Right ventricle myocardium inferior (tissue), 1 donor: ENCODE measurements around the gene TTK. TPM values are rescaled to one million over a fixed set of nuclear protein-coding genes. Genes with fewer than 3 reads are reported as not detected.
"Not testable (repeated sequence)": the region's sequence is repeated elsewhere in the genome, so short reads cannot be mapped to it uniquely, and the experiment has no call there.

ENCODE experiments used
- ATAC-seq: fragments of 200-7000 bp; cut with Tn5 transposase; one replicate; pipeline ENCODE4 v1.9.1; 2020; ENCODE audit warnings: mild to moderate bottlenecking, moderate library complexity
- DNase-seq: peaks from one replicate; pipeline ENCODE4 v3.0.0; 2021; ENCODE audit errors: missing footprints
- intact Hi-C: fragments of 100-400 bp; cut with DNase I; formaldehyde crosslinking; loops from one replicate; pipeline ENCODE4 v1.11.0; 2022
- total RNA-seq: library from RNA; stranded (reverse); fragmentation: NEBNext Ultra II Directional; extraction: Animal tissue kit (Norgen Biotek cat#: 25700); gene quantifications from one replicate; pipeline ENCODE4 v1.2.1, GENCODE V29; 2021
- donor health status: DM: no; HTN: yes; CAD: no; lungs with severe emphysema.

TTK gene
- total RNA-seq, 1 donor from 2014 or later, result 0.43 TPM

DNA sequence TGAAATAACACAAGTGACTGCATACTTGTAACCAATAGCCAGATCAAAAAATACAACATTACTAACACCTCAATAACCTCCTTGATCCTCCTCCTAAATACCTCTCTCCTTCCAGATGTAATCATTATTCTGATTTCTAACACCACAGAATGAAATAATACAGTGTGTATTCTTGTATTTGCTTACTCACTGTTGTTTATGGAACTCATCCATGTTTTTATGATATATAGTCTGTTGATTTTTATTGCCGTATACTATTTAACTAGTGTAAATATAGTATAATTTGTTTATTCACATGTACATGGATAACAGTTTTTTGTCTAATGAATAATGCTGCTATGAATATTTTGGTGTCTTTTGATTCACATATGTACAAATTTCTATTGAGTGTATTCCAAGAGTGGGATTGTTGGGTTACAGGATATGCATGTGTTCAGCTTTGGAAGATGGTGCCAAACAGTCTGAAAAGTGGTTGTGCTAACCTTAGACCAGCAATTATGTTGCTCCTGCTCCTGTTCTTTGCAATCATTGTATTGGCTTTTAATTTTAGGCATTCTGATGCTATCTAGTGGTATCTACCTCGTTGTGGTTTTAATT, 11.5 kb downstream of the TTK start:
- DNase-seq (no peak), ATAC-seq (no peak)
- intact Hi-C loops, result no loop called here

DNA sequence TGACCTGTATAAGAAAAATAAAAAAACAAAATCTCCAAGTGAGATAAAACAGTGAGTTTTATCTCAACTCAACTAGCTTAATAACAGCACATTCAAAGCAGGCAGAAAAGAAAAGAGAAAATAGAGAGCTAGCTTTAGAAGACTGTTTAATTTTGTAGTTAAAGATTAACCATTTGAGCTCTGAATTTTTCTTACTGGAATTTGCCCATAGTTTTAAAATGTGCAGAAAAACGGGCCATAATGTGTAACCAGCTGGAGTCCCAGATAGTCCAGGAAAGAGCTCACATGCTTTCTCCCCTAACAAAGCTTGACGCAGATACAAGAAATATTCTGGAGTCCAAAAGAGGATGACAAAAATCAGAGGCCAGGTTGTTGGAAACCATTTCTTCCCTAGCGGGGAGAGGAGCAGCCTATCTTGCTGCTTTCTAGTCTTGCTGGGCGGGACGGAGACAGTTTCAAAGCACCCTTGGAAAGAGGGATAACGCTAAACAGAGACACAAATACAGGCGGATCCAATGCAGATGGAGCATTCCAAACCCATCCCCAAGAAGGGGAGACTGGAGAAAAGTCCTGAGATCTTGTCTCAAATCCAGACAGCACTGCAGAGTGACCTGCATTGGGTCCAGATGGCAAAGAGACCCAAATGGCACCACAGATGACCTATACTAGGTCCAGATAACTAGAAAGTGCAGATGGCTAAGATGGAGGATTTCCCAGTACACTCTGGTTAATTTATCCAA, 16.1 kb downstream of the TTK start:
- ATAC-seq (no peak), DNase-seq (no peak)
- intact Hi-C loops, result no loop called here

DNA sequence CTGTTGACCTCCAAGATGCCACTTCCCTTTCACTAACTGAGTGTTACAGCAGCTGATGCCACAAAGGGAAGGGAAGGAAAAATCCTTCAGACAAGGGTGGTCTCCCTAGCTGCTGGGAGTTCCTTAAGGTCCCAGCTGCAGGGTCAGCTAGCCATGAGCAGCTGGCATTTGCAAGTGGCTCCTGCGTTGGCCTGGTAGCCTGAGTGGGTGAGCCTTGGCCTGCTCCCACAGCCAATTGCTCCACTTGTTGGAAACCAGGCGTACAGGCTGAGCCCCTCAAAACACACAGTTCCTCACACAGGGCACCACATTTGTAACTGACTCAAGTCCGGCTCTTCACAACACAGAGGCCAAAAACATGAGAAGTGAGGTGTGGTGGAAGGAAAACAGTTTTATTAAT, 16.7 kb downstream of the TTK start:
- intact Hi-C loops, result no loop called here
- ATAC-seq (no peak), DNase-seq (no peak)

DNA sequence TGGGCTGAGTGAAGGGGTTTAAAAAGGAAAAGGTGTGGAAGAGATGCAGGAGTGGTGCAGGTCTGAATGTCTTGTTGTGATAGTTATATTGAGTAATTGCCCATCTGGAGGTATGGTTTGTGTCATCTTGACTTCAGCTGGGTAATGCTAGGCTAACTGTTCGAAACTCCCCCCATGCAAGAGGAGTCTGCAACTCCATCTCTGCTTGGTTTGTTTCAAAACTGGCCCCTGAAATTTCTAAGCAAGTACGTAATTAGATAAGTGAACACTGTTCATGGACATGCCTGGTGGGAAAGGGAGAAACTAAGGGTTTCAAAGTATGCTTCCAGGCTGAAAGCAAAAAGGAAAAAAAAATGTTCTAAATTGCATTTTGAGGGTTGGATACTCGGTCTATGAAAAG, 17.1 kb downstream of the TTK start:
- intact Hi-C loops, result no loop called here
- DNase-seq (no peak), ATAC-seq (no peak)

DNA sequence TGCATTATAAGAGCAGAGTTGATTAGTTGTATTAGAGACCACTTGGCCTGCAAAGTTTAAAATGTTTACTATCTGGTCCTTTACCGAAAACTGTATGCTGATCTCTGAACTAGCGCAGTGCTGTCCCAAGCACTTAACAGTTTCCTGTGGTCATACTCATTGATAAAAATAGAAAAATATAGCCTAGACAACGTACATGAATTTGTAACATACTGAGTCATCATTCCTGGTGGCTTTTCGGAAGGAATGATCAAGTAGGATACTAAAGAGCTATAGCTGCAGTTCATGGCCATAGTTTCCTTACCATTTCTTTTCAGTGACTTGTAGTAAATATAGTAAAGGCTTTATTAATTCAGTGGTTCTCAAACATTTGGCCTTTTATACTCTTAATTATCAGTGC, 18.4 kb downstream of the TTK start:
- intact Hi-C loops, result no loop called here
- DNase-seq (no peak), ATAC-seq (no peak)

DNA sequence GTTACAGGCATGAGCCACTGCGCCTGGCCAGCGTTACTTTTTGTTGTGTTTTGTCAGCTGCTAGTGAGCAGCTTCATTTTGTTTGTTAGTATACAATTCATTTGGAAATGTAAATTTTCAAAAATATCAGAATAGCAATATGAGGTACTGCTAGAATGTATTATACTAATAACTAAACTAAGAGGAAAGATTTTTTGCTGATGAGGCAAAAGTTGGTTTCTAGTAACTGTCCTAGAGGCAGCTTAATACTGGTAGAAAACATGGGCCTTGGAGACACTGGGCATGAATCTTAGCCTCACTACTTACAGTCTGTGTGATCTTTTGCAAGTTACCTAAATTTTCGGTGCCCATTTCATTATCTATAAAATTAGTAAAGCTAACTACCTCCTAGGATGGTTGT, 24.1 kb downstream of the TTK start:
- no peak for DNase-seq
- intact Hi-C loops, result no loop called here
- ATAC-seq, result no peak

DNA sequence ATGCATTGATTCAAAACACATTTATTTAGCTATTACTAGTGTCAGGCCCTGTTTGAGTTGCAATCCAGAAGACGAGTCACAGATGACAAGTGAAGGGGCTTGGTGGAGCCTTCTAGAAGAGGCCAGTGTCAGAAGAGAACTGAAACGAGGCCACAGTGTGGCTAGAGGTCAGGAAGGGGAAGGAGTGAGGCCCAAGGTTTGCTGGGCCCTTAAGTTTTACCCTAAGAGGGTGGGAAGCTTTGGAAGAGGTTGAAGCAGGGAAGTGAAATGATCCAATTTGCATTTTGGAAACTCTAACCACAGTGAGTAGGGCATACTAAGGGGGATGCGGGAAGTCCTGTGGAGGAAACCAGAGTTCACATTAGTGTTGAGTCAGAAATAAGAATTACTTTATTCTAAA, 25.0 kb downstream of the TTK start:
- no peak for DNase-seq
- ATAC-seq, result no peak
- intact Hi-C loops, result no loop called here

DNA sequence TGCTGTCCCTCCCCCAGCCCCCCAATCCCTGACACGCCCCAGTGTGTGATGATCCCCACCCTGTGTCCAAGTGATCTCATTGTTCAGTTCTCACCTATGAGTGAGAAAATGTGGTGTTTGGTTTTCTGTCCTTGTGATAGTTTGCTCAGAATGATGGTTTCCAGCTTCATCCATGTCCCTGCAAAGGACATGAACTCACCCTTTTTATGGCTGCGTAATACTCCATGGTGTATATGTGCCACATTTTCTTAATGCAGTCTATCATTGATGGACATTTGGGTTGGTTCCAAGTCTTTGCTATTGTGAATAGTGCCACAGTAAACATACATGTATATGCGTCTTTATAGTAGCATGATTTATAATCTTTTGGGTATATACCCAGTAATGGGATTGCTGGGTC, 43.8 kb downstream of the TTK start:
- intact Hi-C loops, DNase-seq, ATAC-seq: not testable (repeated sequence)

DNA sequence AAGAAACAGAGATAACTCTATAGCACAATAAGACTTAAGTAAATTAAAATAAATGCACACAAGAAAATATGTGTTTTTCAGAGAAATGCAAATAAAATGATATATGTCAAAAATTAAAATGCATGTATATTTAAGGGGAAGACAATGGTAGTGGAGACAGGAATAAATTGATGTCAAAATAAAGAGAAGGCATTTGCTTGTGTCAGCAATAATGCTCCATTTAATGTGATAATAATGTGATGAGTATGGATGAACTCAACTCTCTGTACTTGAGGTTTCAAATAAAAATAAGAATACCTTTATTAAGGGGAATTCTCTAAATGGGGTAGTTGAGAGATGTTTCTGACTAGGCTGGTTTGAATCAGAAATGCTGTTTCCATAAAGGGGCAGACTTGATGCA, 56.3 kb downstream of the TTK start:
- intact Hi-C loops, result no loop called here
- DNase-seq, result no peak
- no peak for ATAC-seq

DNA sequence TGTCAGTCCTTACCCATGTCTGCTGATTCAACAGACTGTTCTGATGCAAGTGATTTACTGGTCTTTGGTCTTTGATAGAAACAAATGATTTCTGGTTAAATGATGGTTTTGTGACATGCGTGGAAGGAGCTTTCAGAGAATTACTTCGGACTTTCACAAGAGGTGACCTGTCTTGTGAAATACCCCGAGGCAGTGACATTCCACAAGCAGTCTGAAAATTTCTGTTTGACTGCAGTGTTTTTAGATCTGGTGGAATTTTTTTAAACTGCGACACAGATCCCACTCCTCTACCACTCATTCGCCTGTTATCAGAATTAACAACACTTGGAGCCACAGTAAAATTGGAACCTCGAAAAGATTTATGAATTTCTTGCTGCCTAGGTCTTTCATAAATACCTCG, 63.7 kb downstream of the TTK start:
- DNase-seq, ATAC-seq, intact Hi-C loops: not testable (repeated sequence)

DNA sequence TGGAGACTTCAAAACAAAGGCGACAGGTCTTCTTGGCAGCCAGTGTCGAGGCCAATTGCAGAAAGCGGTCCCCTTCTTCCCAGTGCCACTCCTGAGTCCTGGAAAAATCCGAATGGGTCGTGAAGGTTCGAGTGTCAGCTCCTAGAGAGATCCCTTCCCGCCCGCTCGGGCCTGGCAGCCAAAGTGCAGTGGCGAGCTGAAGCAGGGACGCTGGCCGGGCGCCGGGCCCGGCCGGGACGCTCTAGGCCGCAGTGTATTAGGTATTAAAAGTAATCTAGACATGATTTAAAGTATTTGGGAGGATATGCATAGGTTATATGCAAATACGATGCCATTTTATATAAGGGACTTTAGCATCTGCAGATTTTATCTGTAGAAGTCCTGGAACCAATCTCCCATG, 66.0 kb downstream of the TTK start:
- DNase-seq, ATAC-seq, intact Hi-C loops: not testable (repeated sequence)

DNA sequence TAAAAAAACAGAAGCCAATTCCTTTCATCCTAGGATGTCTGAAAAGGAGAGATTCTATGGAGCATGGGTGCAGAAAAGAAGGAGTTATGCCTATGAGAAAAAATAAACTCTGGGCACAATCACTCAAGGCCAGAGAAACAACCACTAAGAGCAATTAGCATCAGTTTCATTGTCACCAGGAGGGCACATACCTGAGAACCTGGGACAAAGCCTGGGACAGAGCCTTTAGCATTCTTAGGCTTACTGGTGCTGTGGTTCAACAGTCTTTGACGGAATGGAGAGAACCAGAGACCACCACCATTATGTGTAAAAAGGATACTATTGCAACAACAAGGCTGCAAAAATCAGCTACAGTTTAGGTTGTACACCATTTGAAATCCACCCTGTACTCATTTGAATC, 72.6 kb downstream of the TTK start:
- no peak for DNase-seq
- ATAC-seq, result no peak
- intact Hi-C loops, result no loop called here

DNA sequence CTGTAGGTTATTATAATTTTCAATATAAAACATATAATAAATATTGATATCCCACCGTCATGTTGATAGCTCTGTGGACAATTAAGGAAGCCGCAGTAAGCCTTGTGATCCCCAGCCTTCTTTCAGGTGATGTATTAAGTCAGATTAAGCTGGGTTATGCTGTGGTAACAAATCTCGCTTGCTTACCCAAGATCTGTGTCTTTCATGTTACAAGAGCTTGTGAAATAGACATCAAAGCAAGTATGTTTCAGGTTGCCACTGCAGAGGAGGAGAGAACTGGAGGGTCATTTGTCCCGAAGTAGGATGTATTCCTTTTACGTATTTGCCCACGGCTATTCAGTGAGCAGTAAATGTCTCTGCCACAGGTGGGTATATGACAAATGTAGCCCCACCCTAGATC, 84.2 kb downstream of the TTK start:
- intact Hi-C loops, result no loop called here
- DNase-seq, result no peak
- ATAC-seq, result no peak

DNA sequence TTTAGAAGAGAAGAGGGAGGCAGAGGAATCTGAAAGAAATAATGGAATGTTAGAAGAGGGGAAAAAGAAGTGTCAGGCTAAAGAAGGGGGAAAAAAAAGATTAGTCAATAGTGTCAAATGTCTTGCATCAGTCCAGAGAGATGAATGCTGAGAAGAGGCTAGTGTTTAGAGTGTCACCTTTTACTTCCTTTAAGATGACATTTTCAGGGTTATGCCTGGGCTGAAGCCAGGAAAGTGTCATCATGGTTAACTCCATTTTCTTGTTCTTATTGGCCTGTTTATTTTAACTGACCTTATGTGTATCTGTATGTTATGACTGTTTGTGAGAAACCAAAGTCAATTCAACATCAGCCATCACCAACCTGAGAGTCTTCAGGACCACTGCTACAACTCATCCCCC, 87.1 kb downstream of the TTK start:
- intact Hi-C loops, result loop anchor here (5.0 to 10.0 kb wide), 2 partner anchors 147 to 314 kb away; partner anchors contain the start of gene ELOVL4
- DNase-seq, result no peak
- ATAC-seq, result no peak

Other genes with a start within 250 kb of the TTK start
- gene ELOVL4, start 57.1 kb upstream of the TTK start, total RNA-seq, result 0.41 TPM
- 28.5 TPM for gene BCKDHB, start 102.0 kb downstream of the TTK start, total RNA-seq